Measurements from ENCODE around the gene TRPM3. TPM values are rescaled to one million over a fixed set of nuclear protein-coding genes. Genes with fewer than 3 reads are reported as not detected.
A peak's percentile ranks its signal among the peaks of the same experiment; 100 is the strongest.

Gene TRPM3
- total RNA-seq, 1 donor = 0.72 TPM

DNA sequence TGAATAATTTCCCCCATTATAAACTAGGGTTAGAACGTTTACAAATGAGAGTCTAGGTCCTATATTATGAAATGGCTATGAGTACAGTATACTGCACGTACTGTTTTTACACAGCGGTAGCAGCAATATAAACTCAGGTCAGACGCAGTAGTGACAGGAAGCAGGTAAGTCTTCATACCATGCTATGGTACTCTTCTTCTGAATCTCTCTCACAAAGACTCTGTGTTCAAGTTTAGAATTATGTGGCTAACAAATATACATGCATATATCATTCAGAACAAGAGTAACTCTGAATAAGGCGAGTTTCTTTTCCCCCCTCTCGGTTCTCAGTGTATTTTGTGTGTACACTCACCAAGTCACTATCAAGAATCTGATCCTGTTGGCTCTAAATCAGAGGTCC lies 592.0 kb downstream of the TRPM3 start:
- peak overlapping the region; percentile 43 for H2AFZ ChIP-seq (ENCODE audit: low read length)

GRCh38 chr9:70526902-70527301 lies 594.5 kb downstream of the TRPM3 start:
- Histone ChIP-seq H2AFZ (ENCODE audit: low read length) (no peak overlapping the region), H3K79me2 (ENCODE audit: insufficient read depth, low read length) (no peaks in the 10 kb centered on the region), H3K4me1 (ENCODE audit: insufficient read depth, low read length) (peaks cover 12% of the 10 kb centered on the region), H4K20me1 (ENCODE audit: insufficient read depth, low read length) (no peaks in the 10 kb centered on the region), H3K9me3 (ENCODE audit: low read depth, low read length) (peaks cover 3% of the 10 kb centered on the region), H3K36me3 (ENCODE audit: insufficient read depth, low read length) (no peaks in the 10 kb centered on the region), H3K4me2 (ENCODE audit: insufficient read depth, low read length) (no peak overlapping the region), H3K27ac (ENCODE audit: low read depth, low read length) (no peak overlapping the region), H3K4me3 (ENCODE audit: insufficient read depth, low read length) (no peak overlapping the region), H3K27me3 (ENCODE audit: insufficient read depth, low read length) (no peaks in the 10 kb centered on the region)
- DNase-seq (ENCODE audit: insufficient read length, low spot score, missing footprints) = no peak
- no peak for TF ChIP-seq CTCF (IDR thresholded peaks at IDR 0.05; ENCODE audit: extremely low read depth, low read depth, low read length)

More for the DNA sequence above, 592.0 kb downstream of the TRPM3 start:
- H3K4me1 ChIP-seq (ENCODE audit: insufficient read depth, low read length) = peaks cover 22% of the 10 kb centered on the region
- no peaks in the 10 kb centered on the region for H3K36me3 ChIP-seq (ENCODE audit: insufficient read depth, low read length)
- no peaks in the 10 kb centered on the region for H3K27me3 ChIP-seq (ENCODE audit: insufficient read depth, low read length)
- H3K4me3 ChIP-seq (ENCODE audit: insufficient read depth, low read length) = no peak overlapping the region
- peaks cover 3% of the 10 kb centered on the region for H3K9me3 ChIP-seq (ENCODE audit: low read depth, low read length)
- no peak overlapping the region for H3K27ac ChIP-seq (ENCODE audit: low read depth, low read length)
- no peak overlapping the region for H3K4me2 ChIP-seq (ENCODE audit: insufficient read depth, low read length)
- TF ChIP-seq CTCF (IDR thresholded peaks at IDR 0.05; ENCODE audit: extremely low read depth, low read depth, low read length) = no peak
- H3K79me2 ChIP-seq (ENCODE audit: insufficient read depth, low read length) = no peaks in the 10 kb centered on the region
- no peak for DNase-seq (ENCODE audit: insufficient read length, low spot score, missing footprints)
- no peaks in the 10 kb centered on the region for H4K20me1 ChIP-seq (ENCODE audit: insufficient read depth, low read length)

GRCh38 chr9:70525519-70525918 lies 595.9 kb downstream of the TRPM3 start:
- peaks cover 3% of the 10 kb centered on the region for H3K4me1 ChIP-seq (ENCODE audit: insufficient read depth, low read length)
- H3K36me3 ChIP-seq (ENCODE audit: insufficient read depth, low read length) = no peaks in the 10 kb centered on the region
- H3K27me3 ChIP-seq (ENCODE audit: insufficient read depth, low read length) = no peaks in the 10 kb centered on the region
- no peaks in the 10 kb centered on the region for H4K20me1 ChIP-seq (ENCODE audit: insufficient read depth, low read length)
- no peak for DNase-seq (ENCODE audit: insufficient read length, low spot score, missing footprints)
- TF ChIP-seq CTCF (IDR thresholded peaks at IDR 0.05; ENCODE audit: extremely low read depth, low read depth, low read length) = no peak
- H3K79me2 ChIP-seq (ENCODE audit: insufficient read depth, low read length) = no peaks in the 10 kb centered on the region
- no peak overlapping the region for H3K27ac ChIP-seq (ENCODE audit: low read depth, low read length)
- no peak overlapping the region for H3K4me3 ChIP-seq (ENCODE audit: insufficient read depth, low read length)
- peak overlapping the region; percentile 48 for H2AFZ ChIP-seq (ENCODE audit: low read length)
- H3K9me3 ChIP-seq (ENCODE audit: low read depth, low read length) = peaks cover 3% of the 10 kb centered on the region
- no peak overlapping the region for H3K4me2 ChIP-seq (ENCODE audit: insufficient read depth, low read length)

DNA sequence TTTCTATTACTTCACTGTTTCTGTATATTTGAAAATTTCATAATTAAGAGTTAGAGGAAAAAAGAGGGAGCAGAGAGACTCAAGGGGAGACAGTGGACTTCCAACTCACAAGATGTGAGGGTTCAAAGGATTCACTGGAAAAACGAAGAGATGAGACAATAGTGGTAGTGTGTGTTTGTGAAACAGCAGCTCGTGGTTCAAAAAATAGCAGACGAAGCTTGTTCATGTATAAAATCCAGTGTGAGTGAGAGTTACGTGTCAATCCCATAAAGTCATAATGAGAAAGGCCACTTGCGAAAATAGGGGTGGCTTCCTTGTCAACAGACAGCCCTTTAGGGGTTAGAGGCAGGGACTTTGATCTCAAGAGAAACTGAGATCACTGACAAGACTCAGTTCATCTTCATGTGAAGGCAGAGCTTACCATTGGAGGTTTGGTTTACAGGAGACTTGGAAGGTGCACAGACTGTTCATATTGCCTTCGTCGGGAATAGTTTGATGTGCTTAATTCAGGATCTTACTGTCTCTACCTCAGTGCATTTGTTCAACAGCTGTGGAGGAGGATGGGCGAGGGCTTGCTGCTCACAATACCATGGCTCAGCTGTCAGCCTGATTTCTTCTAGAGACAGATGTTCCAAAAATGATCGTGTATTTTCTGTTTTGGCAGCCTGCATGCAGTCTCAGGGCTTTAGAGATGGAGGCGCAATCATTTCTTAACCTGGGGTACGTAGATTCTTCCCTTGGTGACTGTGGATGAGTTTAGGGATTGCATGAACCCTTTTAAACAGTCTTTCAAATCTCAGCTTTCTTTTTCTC lies 601.3 kb downstream of the TRPM3 start:
- Histone ChIP-seq H3K4me2 (ENCODE audit: insufficient read depth, low read length) (no peak overlapping the region), H3K27ac (ENCODE audit: low read depth, low read length) (no peak overlapping the region), H3K4me3 (ENCODE audit: insufficient read depth, low read length) (no peak overlapping the region), H3K27me3 (ENCODE audit: insufficient read depth, low read length) (no peaks in the 10 kb centered on the region), H3K36me3 (ENCODE audit: insufficient read depth, low read length) (no peaks in the 10 kb centered on the region), H3K9me3 (ENCODE audit: low read depth, low read length) (peaks cover 3% of the 10 kb centered on the region), H3K4me1 (ENCODE audit: insufficient read depth, low read length) (peaks cover 11% of the 10 kb centered on the region), H4K20me1 (ENCODE audit: insufficient read depth, low read length) (no peaks in the 10 kb centered on the region), H2AFZ (ENCODE audit: low read length) (peak overlapping the region; percentile 71), H3K79me2 (ENCODE audit: insufficient read depth, low read length) (no peaks in the 10 kb centered on the region)
- no peak for DNase-seq (ENCODE audit: insufficient read length, low spot score, missing footprints)
- TF ChIP-seq CTCF (IDR thresholded peaks at IDR 0.05; ENCODE audit: extremely low read depth, low read depth, low read length) = no peak
